HG03354 (cell line): ENCODE results near the gene RTN4IP1.
A peak's percentile ranks its signal among the peaks of the same experiment; 100 is the strongest.

ENCODE experiments used
- ATAC-seq: cut with Tn5 transposase; IDR thresholded peaks from one replicate; pipeline ENCODE4 v1.9.1; 2021; ENCODE audit warnings: mild to moderate bottlenecking; ENCODE audit not compliant: unreplicated experiment, poor library complexity, severe bottlenecking

Gene RTN4IP1

GRCh38 chr6:106629103-106629858, at the start of gene RTN4IP1, which contains the start of gene QRSL1:
Gene RTN4IP1, minus strand, starts transcription at chr6:106629498. Its CDS starts 477 bp downstream, at chr6:106629021.
Gene QRSL1, plus strand, starts transcription at chr6:106629578. Its CDS starts 104 bp downstream, at chr6:106629682.
- peak; percentile 82 for ATAC-seq

- ATAC-seq = no peak
Measured at GRCh38 chr6:106677282-106677681, 48.0 kb upstream of the RTN4IP1 start.

GRCh38 chr6:106674541-106675229, 45.4 kb upstream of the RTN4IP1 start:
- ATAC-seq = no peak

GRCh38 chr6:106671651-106672050, 42.4 kb upstream of the RTN4IP1 start:
- ATAC-seq = no peak

GRCh38 chr6:106670236-106670635, 40.9 kb upstream of the RTN4IP1 start:
- ATAC-seq = no peak

DNA sequence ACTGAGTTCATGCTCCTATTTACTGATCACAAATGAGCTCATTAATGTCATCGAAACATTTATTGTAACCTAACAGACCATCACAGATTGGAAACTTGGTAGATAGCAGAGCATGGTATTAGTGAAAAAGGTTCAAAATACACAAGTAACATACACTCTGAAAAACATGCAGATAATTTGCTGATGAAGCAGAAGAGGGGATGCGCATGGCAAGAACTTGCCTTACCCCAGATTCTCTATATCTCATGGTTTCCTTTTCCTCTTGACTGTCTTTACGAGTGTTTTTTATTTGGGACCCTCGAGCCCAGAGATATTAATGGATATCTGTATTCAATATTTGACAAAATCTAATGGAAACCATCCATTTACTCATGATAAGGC, 37.7 kb upstream of the RTN4IP1 start:
- no peak for ATAC-seq

DNA sequence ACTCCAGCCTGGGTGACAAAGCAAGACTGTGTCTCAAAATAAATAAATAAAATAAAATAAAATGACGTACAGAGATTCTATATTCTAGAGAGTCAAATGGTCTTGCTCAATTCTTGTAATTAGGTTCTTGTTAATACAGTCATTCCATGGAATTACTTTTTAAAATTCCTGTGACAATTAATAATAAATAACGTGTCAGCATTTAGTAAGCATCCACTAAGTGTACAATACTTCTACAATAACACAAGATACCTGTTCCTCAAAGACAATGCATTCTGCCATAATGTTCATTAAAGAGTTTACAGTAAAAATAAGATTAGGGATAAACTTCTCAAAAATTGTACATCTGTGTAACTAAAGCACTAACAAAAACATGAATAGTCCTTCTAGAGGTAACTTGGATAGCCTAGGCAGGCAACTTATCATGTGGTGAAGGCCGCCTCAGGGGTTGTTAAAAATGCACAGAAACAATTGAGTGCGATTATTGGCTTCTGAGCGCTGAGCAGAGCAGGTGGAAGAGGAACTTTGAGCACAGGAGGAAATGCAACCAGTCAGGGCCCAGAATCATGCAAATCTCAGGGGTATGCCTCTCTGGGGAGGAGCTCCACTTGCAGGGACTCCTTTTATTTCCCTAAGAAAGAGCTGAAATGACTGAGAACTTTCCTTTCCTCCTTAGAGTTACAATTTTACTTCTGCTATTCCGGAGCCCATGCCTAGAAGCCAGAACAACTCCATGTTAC, 37.2 kb upstream of the RTN4IP1 start:
- peak; percentile 99 for ATAC-seq

GRCh38 chr6:106662458-106662857, 33.2 kb upstream of the RTN4IP1 start:
- ATAC-seq = no peak

DNA sequence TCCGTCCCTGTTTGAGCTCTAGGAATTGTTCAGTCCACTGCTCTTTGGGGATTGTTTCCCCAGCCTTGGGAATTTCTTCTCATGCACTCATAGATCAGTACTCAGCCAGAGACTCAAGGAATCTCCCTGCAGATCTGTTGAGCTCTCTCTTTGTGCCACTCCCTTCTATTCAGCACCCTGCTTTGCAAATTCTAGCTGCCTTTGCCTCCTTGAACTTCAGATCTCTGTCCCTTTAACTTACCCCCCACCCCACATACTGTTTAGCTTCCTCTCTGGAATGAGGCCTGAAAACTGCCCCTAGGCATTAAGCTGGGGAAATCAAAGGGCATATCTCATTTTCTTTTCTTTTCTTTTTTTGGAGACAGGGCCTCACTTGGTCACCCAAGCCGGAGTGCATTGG, 30.6 kb upstream of the RTN4IP1 start:
- ATAC-seq = no peak

GRCh38 chr6:106658469-106658868, 29.2 kb upstream of the RTN4IP1 start:
- no peak for ATAC-seq

DNA sequence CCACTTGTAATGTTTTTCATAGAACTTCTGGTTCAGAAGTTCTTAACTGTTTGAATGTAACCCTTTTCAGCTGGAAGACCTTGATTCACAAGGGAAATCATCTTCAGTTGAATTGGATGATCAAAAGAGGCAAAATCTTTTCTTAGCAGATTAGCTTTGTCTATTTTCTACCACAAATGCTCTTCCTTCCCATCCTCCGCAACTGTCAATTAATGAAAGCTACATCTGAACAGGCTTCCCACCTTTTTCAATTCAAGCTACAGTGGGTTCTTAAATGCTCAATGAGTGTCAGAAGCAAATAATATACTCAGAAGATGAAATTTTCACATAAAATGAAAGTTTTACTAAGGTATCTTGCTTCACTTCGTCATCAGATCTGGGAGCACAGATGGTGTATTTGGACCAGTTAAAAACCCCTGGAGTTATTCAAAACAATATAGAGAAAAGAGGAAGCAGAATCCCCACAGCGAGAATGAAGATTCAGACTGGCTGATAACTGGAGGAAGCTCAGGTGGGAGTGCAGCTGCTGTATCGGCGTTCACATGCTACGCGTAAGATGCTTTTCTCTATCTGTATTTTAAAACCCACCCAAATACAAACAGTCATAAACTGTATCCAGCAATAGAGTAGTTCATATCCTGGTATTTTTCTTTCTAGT, 19.5 kb upstream of the RTN4IP1 start:
- peak; percentile 83 for ATAC-seq

- no peak for ATAC-seq
Measured at GRCh38 chr6:106643061-106643460, 13.8 kb upstream of the RTN4IP1 start.

DNA sequence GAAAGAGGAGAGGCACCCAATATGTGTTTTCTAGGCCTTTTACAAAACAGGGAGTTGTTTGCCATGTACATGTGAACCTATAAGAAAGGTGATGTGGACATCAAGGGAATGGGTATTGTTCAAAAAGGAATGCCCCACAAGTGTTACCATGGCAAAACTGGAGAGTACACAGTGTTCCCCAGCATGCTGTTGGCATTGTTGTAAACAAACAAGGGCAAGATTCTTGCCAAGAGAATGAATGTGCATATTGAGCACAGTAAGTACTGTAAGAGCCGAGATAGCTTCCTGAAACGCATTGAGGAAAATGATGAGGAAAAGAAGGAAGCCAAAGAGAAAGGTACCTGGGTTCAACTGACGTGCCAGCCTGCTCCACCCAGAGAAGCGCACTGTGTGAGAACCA, 13.2 kb upstream of the RTN4IP1 start:
- ATAC-seq = no peak

DNA sequence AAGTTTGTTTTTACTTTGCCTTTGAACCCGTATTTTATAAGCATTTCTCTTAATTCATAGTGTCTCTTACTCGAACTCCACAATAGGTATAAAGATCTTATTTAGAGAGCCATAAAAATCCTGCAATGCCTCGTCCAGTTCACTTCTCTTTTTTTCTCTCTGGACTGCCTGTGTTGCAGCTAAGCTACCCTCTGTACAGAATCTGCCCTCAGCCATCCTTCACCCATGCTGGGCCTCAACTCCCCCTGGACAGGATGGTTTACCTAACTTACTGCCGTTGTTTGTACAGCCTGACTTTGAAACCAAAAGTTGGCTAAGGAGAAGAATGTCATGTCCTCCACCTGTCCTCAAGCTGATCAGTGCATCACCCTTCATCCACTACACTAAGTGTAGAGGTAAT, 10.5 kb upstream of the RTN4IP1 start:
- ATAC-seq = no peak

- ATAC-seq = peak; percentile 75
Measured at GRCh38 chr6:106637717-106638341, 8.5 kb upstream of the RTN4IP1 start.

DNA sequence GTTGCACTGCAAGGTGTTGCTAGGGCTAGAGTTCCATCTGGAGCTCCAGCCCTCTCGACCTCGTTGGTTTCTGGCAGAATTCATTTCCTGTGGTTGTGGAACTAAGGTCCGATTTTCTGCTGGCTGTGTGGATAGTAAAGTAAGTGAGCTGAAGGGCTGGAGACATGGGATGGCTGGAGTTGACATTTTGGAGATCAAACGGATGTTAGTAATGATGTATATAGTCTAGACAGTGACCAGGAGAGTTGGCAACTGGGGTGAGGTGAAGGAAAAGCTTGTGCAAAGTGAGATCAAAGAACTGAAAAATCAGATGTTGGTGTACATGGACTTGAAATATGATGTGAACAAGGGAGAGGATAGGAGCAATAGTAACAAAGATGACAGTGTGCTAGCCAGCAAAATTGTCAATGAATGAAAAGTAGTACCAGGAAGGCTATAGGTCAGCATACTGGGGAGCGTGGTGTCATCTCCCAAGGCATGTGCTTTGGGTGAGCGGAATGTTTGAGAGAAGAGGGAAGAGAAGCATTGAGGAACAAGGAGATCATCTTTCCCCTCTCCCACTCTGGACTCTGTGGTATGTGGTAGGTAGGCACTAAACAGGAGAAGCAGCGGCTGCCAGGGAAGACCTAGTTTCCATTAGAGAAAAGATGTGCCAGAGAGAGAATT, 7.9 kb upstream of the RTN4IP1 start:
- peak; percentile 47 for ATAC-seq

DNA sequence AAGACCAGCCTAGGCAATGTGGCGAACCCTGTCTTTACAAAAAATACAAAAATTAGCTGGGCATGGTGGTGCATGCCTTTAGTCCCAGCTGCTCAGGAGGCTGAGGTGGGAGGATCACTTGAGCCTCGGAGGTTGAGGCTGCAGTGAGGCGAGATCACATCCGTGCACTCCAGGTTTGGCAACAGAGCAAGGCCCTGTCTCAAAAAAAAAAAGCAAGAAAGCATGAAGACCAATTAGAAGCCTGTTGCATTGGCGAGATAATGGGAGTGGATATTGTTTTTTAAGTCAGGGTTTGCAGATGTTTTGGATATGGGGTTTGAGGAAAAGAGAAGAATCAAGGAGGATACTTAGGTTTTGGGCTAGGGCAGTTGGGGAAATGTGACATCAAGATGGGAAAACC, 5.3 kb upstream of the RTN4IP1 start:
- ATAC-seq = no peak

DNA sequence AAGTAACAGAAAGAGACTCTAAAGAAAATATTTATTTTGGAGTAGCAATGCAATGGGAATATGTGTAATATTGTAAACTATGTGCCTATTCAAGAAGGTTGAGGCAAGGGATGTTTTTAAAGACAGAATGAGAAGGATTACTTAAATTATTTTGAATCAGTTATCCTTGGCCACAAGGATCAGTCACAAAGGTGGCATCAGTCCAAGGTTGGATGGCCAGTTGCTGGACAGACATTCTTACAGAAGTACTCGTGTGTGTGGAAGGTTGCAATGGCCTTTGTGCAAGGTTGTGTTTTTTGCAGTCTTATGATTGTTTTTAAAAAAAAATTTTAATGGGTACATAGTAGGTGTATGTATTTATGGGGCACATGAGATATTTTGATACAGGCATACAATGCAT, 2.0 kb upstream of the RTN4IP1 start:
- ATAC-seq = no peak

GRCh38 chr6:106630366-106630765, 1.1 kb upstream of the RTN4IP1 start:
- no peak for ATAC-seq
